Glomerular visceral epithelial cell (primary cell): ENCODE measurements around the gene ZNF254.
A peak's percentile ranks its signal among the peaks of the same experiment; 100 is the strongest.
"Not testable (repeated sequence)": the region's sequence is repeated elsewhere in the genome, so short reads cannot be mapped to it uniquely, and the experiment has no call there.

Experiments
- DNase-seq: peaks from one replicate; pipeline ENCODE4 v3.0.0-alpha.2; 2016; ENCODE audit errors: extremely low spot score

ZNF254 gene

DNA sequence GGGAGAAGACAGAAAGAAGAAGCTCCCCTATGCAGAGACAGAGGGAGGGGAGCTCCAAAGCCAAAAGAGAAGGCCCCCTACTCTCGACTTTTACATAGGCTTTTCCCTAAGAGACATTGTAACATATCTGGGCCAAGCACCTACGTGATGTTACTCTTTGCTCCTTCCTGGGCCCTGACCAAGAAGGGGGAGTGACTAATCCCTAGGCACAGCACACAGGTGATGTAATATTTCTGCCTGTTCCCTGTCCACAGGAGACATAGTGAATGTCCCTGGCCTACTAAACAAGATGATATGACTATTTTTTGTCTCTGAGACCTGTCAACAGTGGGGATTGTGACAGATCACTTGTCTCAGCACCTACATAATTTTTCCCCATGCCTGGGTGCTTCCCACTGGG, 15.9 kb upstream of the ZNF254 start:
- no peak for DNase-seq

DNA sequence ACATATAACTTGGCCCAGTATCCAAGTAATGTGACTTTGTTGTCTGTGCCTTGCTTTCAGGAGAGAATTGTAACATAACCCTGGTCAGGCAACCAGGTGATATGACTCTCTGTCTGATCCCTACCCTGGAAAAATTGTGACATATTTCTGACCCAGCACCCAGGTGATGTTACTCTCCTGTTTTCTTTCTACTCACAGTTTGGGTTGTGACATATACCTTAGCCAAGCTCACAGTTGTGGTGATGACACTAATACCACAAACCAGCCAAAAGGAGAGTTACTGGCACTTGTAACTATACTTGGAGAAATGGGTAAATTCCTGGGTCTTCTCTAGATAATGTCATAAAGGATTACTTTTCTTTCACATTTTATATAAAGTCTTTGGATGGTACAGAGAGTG, 14.3 kb upstream of the ZNF254 start:
- no peak for DNase-seq

DNA sequence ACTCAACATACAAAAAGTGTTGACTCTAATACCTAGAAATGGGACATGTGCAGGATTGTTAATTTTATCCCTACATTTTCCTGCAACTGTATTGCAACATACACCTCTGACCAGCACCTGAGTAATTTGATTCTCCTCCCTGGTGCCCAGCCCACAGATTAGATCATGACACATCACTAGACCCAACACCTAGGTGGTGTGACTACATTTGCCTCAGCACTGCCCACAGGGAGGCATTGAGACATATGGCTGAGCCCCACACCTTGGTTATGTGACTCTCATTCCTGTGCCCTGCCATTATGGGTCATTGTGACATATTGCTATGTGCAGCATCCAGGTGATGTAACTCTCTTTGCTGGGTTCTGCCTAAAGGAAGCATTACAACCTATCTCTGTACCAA, 13.2 kb upstream of the ZNF254 start:
- DNase-seq: no peak

DNA sequence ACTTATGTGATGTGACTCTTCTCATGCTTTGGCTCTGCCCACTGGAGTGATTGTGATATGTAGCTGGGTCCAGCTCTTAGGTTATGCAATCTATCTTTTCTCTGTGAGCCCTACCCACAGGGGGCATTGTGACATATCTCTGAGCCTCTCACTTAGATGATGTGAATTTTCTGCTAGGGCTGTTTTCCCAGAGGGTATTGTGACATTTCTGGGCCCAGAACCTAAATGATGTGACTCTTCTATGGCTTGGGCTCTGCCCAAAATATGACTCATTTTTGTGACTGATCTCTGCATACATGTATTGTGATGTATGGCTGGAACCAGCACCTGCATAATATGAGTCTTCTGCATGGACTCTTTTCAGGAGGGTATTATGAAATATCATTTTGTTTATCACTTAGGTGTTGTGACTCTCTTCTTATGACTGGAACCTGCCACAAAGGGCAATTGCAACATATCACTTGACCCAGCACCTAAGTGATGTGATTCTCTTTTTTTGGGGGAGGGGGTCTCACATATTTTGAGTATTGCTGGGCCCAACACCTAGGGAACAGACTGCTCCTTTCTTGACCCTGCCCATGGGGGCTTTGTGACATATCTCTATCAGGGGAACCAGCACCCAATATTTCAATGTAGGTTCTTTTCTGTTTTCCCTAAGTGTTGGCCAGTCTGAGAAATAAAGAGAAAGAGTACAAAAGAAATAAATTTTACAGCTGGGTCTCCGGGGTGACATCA, 12.1 kb upstream of the ZNF254 start:
- DNase-seq: peak; percentile 36

DNA sequence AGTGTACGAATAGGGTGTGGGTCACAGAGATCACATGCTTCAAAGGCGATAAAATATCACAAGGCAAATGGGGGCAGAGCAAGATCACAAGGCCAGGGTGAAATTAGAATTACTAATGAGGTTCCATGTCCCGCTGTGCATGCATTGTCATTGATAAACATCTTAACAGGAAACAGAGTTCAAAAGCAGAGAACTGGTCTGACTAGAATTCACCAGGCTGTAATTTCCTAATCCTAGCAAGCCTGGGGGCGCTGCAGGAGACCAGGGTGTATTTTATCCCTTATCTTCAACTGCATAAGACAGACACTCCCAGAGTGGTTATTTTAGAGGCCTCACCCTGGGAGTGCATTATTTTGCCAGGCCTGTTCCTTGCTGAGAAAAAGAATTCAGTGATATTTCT, 11.5 kb upstream of the ZNF254 start:
- not testable (repeated sequence) for DNase-seq

DNA sequence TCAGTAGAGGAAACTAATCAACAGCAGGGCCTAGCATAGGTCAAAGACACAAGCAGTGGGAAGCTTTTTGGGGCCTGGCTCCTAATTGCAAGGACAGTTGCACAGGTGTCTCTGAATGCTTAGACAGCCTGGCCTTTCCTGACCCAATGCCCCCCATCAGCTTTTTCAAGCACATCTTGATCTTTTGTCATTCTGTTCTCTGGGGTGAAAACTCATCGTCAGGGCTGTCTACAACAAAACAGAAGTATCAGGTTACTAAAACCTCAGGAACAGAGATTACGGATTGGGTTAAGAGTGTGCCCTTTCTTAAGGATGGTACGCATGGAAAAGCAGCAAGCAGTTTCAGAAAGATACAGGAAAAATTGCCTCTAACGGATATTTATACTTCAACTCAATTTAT, 8.3 kb upstream of the ZNF254 start:
- DNase-seq: no peak

DNA sequence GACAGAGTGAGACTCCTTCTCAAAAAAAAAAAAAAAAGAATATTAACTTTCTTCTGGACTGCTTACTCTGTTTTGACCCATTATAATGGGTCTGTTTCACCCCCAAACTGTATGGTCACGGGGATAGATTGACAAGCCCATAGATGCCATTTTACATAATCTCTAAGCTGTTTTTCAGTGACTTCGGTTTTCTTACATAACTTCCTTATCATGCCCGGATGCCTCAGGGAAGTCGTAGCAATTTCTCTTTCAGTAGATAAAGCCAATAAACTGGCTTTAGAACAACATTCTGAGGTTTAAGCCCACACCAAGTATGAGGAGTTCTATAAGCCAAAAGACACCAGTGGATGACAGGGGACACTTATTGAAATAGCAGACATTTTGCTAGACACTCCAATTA, 5.9 kb upstream of the ZNF254 start:
- DNase-seq: no peak

DNA sequence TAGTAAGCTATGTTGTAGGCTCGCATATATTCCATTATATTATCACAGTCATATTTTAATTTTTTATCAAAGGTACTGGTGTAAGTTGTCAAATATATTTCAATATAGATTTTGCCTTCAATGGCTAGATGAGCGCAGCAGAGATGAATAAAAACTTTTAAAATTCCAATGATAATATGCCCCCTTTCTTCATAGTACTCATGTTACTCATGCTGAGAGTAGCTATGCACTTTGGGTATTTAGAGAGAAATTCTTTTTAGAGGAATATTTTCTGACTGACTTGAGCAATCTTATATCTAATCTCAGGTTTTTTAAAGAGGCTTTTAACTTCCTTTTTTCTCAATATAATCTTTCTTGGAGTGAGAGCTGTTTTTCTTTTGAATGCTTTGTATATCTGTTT, 11.4 kb downstream of the ZNF254 start:
- no peak for DNase-seq

DNA sequence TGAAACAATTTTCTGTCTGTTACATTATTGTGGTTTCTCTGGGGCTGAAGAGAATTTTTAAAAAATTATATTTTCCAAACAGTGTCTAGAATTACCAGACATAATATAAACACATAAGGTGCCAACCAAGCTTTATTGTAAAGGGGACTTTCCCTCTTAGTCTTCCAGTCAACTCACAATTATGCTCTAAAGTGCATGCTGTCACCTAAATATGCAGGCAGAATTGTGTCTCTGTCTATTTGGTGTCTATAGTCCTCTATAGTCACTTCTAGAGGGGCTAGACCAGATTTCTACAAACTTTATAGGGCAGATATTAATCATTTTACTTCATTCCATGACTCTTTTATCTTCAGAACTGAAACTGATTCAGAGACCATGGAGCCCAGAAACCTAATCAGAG, 12.8 kb downstream of the ZNF254 start:
- DNase-seq: no peak

DNA sequence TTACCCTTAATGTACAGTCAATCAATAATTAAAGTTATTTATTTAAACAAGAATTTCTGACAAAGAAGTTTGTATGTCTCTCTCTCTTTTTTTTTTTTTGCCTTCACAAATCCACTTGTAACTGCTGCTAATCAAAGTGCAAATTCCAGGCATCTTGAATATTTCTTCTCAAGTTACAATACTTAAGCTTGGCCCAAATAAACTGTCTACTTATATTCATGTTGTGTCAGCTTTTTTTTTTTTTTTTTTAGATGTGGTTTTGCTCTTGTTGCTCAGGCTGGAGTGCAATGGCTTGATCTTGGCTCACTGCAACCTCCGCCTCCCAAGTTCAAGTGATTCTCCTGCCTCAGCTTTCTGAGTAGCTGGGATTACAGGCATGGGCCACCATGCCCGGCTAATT, 13.6 kb downstream of the ZNF254 start:
- not testable (repeated sequence) for DNase-seq

DNA sequence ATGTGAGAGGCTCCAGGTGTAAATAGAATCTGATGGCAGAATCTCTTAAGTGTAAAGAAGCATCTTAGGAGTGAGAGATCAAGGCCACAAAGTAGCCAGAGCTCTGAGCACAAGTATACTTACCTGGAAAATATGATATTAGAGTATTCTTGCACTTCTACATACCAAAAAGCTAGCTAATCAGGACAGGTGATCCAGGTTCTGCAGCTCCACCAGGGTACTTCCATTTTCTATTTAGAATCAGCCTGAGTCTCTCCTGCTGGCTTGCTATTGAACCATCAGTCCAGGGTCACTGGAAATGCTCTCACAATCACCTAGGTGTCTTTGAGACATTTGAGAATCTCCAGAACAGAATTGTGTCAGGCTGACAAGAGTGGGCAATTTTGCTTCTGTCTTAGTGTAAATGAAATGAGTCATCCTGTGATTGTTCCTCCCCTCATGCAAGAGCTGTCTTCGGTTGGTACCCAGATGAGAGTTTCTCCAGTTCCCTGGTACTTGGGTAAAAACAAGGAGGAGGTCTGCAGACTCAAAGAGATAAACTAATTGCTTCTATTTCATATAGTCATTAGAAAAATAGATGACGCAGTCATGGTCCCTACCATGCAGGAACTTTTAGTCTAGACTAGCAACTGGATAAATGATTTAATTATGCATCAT, 14.6 kb downstream of the ZNF254 start:
- no peak for DNase-seq

DNA sequence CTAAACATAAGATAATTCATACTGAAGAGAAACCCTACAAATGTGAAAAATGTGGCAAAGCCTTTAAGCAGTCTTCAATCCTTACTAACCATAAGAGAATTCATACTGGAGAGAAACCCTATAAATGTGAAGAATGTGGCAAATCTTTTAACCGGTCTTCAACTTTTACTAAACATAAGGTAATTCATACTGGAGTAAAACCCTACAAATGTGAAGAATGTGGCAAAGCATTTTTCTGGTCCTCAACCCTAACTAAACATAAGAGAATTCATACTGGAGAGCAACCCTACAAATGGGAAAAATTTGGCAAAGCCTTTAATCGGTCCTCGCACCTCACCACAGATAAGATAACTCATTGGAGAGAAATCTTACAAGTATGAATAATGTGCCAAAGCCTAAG, 40.6 kb downstream of the ZNF254 start:
- DNase-seq: no peak

DNA sequence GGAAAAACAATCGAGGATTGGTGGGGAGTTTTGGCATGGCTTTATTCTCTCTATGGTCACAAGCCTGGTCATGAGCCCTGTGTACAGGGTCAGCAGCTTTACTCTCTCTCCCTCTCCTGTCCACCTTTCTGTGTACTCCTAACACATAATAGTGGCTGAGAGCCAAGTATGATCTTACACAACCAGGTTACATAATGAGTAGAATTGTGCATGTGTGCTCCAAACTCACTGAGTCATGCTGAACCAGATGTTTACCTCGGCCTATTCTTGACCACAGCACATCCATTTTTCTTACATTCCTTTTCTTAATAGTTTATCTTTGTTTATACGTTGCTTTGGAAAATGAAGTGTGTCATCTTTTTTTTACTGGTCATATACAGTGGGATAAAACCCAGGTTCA, 53.1 kb downstream of the ZNF254 start:
- peak; percentile 32 for DNase-seq

DNA sequence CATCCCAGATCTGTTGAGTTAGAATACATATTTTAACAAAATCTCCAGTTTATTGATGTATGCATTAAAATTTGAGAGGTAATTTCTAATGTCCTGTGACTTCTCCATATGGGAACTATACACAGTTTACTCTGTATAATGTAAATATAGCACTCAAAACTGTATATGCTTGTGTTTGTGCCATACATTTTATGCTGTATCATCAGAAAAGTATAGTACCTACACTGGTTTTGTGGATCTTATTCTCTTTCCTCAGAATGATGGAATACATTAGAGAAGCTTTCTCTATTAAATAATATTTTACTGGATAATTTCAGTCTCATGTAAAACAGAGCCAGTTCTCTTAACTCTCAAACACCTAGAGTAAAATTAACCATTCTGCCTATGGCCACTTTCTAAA, 53.6 kb downstream of the ZNF254 start:
- no peak for DNase-seq

DNA sequence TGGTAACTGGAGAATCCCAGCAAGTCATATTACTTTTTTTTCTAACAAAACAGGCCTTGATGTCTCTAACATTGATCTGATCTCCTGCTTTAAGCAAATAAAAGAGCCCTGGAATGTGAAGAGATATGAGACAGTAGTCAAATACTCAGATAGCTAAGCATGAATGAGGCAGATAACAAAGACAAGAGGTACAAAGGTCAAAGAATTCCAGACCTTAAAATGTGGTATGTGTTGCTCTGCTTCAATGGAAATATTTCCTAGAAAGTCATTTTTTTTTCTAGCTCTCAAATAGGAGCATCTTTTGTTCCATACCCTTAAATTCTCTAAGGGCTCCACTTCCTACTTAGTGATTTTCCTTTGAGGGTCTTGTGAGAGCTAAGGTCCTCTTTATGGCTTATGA, 54.6 kb downstream of the ZNF254 start:
- no peak for DNase-seq

DNA sequence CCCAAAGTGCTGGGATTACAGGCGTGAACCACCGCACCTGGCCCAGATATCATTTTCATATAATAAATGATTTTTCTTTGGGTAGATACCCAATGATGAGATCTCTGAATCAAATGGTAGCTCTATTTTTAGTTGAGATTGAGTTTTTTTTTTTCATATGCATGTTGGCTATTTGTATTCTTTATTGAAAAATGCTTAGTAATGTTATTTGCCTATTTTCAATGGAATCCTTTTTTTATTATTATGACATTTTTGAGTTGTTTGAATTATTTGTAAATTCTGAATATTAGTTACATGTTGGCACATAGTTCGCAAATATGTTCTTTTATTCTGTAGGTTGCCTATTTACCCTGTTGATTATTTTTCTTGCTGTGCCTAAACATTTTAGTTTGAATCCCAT, 55.8 kb downstream of the ZNF254 start:
- DNase-seq: no peak

DNA sequence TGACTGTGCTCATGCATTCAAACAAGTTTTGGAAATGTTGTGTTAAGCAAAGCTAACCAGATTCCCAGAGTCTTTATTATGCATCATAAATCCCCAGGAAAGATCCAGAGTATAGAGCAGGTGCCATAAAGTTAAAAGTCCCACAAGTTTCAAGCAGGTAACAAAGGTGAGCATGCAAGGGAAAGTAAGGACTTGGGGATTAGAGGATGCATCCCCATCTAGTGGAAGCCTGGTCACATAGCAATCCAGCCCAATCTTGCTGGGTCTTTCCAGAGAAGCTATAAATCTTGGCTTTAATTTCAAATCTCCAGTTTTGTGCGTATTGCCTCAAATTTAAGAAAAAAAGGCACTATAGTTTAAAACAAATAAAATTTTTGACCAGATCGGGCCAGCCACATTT, 72.7 kb downstream of the ZNF254 start:
- no peak for DNase-seq

DNA sequence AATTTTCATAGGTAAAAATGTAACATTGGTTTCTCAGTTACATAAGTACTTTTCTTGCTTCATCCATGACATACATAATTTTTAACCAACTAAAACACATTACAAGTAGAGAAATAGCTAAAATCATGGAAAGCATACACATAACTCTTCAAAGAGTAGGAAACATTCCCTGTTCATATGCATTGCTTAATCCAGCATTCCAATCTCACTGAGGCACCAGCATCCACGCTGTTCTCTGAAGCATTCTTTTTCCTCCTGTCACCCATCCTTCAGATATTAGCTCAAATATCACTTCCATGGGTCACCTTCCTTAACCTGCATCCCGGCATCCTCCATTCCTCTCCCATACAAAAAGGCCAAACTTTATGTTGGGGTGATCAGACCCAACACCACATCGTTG, 79.1 kb downstream of the ZNF254 start:
- DNase-seq: no peak

DNA sequence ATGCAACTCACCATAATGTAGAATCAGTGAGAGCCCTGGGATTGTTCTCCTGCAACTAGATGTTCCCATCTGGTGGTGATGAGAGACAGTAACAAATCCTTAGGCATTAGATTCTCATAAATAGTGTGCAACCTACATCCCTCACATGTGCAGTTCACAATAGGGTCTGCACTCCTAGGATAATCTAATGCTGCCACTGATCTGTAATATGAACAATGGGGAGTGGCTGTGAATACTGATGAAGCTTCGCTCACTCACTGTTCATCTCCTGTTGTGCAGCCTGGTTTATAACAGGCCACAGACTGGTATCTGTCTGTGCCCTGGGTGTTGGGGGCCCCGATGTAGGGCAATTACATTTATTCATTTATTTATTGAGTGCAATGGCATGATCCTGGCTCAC, 86.9 kb downstream of the ZNF254 start:
- no peak for DNase-seq

DNA sequence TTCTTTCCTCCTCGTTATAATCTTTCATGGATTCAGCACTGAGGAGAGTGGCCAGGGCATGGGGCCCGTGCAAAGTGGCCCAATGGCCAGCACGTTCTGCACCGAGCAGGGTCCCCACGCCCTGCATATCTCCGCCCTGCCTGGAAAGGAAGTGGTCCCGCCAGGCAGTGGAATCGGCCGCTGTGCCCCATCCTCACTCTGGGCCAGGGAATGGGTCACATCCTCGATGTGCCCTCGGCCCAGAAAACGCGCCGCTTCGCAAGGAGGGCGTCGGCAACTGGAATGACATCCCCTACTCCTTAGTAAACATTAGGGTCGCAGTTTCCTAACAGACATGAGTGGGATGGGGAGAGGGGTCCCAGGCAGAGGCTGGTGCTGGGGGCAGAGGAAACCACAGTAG, 90.7 kb downstream of the ZNF254 start:
- no peak for DNase-seq

DNA sequence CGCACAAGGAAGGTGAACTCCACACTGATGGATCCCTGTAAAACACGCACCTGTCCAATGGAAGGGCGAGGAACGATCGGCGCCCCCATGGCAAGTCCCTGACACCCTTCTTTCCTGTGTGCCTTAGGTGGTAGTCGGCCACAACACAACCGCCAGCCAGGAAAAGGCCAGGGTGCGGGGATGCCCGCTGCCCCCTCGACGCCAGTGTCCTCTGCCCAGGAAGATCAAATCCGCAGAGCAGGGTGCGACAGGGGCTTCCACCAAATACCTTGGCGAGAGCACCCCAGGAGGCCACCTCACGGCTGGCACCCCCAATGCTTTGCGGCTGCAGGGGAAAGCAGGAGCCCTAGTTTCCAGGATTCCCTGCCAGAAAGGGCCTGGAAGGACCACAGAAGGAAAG, 91.2 kb downstream of the ZNF254 start:
- no peak for DNase-seq
